GM12874 (cell line): ENCODE results near the gene ELOA2.

Experiments used
- TF ChIP-seq, protein P1 (sequence below): IDR thresholded peaks from 2 replicates; pipeline ENCODE4 v1.5.1; 2011; ENCODE audit warnings: low read depth, mild to moderate bottlenecking, control low read depth, low read length, moderate library complexity; ENCODE audit not compliant: insufficient read depth

ELOA2 gene

DNA sequence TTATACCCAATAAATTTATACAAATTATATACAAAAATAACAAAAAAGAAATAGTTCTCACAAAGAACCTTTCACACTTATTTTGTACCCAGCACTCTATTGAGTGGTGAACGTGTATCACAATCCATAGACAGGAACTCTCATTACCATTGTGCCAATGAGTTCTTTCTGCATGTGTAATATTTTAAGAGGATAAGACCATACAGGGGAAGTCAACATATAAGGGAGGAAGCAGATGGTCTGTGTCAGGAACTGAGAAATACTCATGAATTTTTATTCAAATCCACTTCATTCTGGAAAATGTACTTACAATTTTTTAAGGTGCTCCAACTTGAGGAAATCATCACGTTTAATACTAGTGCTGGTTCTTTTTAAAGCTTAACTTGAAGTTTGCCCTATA lies 27.1 kb upstream of the ELOA2 start:
- TF ChIP-seq, protein P1, sequence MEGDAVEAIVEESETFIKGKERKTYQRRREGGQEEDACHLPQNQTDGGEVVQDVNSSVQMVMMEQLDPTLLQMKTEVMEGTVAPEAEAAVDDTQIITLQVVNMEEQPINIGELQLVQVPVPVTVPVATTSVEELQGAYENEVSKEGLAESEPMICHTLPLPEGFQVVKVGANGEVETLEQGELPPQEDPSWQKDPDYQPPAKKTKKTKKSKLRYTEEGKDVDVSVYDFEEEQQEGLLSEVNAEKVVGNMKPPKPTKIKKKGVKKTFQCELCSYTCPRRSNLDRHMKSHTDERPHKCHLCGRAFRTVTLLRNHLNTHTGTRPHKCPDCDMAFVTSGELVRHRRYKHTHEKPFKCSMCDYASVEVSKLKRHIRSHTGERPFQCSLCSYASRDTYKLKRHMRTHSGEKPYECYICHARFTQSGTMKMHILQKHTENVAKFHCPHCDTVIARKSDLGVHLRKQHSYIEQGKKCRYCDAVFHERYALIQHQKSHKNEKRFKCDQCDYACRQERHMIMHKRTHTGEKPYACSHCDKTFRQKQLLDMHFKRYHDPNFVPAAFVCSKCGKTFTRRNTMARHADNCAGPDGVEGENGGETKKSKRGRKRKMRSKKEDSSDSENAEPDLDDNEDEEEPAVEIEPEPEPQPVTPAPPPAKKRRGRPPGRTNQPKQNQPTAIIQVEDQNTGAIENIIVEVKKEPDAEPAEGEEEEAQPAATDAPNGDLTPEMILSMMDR = no peak

DNA sequence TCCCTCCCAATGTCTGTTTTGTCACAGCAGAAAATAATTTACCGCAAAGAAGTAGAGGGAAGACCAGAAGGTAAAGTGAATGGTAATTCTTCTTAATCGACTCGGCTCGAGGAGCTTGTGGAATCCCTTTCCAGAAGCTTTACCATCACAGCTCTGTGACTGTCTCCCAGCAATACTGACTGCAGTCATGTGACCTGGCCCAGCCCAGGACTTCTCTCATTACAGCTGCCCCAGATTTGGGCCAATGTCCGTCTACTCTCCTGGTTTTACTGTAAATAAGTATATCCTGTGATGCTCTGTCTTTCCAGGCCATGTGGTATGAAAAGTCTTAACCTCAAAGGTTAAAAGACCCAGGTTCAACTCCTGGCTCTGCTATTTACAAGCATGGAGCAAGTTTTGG lies 18.9 kb upstream of the ELOA2 start:
- TF ChIP-seq, protein P1 = no peak

DNA sequence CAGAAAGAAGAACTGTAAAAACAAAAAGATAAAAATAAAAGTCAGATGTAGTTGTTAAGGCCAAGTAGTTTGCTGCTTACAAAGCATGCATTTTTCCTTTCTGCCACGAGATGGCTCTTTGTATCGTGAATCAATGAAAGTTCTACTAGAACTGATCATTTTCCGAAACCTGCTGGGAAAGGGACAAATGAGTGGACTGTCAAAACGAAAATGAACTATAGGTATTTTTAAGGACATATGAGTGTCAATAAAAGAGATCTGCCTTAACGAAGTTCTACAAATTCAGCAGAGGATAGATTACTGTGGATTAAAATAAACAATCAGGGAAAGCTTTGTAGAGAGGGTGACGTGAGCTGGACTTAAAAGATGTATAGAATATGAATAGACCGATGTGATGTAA lies 15.0 kb upstream of the ELOA2 start:
- TF ChIP-seq, protein P1 = peak; percentile 58

DNA sequence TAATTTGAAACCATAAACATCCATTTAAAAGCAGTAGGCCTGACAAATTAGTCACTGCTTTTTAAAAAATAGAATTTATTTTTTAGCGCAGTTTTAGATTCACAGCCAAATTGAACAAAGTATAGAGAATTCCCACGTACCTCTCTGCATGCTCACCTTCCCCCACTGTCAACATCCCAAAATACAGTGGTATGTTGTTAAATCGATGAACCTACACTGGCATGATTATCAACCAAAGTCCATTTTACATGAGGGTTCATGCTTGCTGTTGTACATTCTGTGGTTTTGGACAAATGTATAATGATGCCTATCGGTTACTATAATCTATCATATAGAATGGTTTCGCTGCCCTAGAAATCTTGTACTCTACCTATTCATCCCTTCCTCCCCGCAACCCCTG lies 5.6 kb upstream of the ELOA2 start:
- TF ChIP-seq, protein P1 = no peak

DNA sequence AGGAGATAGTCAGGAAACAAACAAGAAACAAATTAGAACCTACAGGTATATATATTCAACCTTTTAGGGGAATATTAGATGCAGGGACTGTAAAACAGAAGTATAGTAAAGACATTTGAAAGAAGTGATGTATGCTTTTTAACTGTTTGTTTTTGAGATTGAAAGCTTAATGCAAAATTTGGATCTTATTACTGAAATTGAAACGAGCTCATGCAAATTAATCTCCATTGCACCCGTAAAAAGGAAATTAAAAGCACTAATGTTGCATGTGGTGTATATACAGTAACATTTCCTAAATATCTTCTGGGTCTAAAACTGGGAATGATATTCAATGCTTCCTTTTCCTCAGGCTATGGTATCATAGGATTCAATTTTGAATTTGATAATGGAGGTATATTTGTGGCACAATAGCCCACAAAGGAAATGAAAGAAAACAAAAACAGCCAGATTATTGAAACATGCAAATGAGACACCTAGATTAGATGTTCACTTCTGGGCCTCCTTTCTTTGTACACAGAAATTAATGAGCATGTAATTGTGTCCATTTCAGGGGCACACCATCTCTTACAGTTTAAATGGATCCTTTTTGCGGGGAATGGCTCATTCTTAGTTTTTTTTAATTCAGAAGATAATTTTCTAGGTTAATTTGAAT lies 1.6 kb upstream of the ELOA2 start:
- TF ChIP-seq, protein P1 = no peak

DNA sequence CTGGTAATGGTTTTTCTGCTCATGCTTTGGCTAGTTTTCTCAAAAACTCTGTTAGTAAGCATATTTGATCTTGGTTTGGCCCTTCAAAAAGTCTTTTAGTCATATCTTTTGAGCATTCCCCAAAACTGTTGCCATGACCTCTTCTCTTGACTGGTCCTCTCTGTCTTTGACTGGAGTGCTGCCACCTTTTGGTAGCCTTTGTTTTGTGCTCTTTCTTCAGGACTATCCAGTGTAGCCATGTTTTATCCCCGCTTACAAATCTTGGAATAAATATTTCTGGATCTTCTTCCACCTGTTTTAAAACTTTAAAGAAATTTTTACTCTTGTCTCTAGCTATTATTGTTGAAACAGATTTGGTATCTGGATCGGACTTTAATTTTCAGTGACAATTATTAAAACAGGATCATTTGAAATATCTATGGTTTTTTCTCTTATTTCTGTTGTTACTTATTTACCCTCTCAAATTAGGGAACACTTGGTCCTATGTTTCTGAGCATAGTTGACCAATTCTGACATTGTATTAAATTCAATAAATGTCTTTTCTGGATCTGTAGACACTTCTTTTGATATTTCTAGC lies 965 bp upstream of the ELOA2 start:
- TF ChIP-seq, protein P1 = peak; percentile 43; the same call in 1 of the 2 replicates

DNA sequence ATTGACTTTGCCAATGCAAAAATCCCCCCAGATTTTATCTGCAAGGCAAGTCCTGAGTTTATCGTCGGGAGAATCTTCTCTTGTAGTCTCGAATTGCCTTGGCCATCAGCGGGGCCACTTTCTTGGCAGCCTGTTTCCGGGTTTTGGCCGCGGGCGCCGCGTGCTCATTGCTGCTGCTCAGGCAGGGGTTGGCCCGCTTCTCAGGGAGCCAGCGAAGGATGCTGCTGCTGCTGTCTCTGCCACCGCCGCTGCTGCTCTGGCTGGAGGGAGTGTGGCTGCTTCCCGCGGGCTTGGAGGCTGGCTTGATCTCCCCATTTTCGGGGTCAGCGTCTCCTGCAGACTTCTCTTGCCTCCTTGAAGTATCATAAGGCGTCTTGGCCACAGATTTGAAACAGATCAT lies 2.5 kb downstream of the ELOA2 start:
- TF ChIP-seq, protein P1 = no peak
